NCI-H2227 (cell line): ENCODE results near the gene SPATA46.

ENCODE experiments used
- DNase-seq: peaks from one replicate; lab custom pipeline; 2025; ENCODE audit not compliant: unreplicated experiment; lab: John Stamatoyannopoulos, UW

SPATA46 gene

GRCh38 chr1:162375463-162375862 lies 1.2 kb downstream of the SPATA46 start:
- no peak for DNase-seq

- no peak for DNase-seq
These were observed 2.2 kb downstream of the SPATA46 start for GRCh38 chr1:162374406-162374805.

- DNase-seq = no peak
These were observed 3.0 kb downstream of the SPATA46 start for GRCh38 chr1:162373541-162374260.

- DNase-seq = no peak
These were observed 3.6 kb downstream of the SPATA46 start for GRCh38 chr1:162373072-162373427.

- no peak for DNase-seq
These were observed 4.2 kb downstream of the SPATA46 start for GRCh38 chr1:162372159-162373071.

GRCh38 chr1:162371611-162372010 lies 5.0 kb downstream of the SPATA46 start:
- no peak for DNase-seq

GRCh38 chr1:162370721-162371120 lies 5.9 kb downstream of the SPATA46 start:
- no peak for DNase-seq

- no peak for DNase-seq
These were observed 6.5 kb downstream of the SPATA46 start for GRCh38 chr1:162370161-162370560.

GRCh38 chr1:162369571-162369970 lies 7.1 kb downstream of the SPATA46 start:
- DNase-seq = no peak

- no peak for DNase-seq
These were observed 8.2 kb downstream of the SPATA46 start for GRCh38 chr1:162368451-162368850.

- no peak for DNase-seq
These were observed 8.9 kb downstream of the SPATA46 start for GRCh38 chr1:162367772-162368171.

GRCh38 chr1:162367073-162367472 lies 9.6 kb downstream of the SPATA46 start:
- DNase-seq = no peak

GRCh38 chr1:162366671-162367070 lies 10.0 kb downstream of the SPATA46 start:
- DNase-seq = no peak

- no peak for DNase-seq
These were observed 10.5 kb downstream of the SPATA46 start for GRCh38 chr1:162366149-162366548.

GRCh38 chr1:162365284-162366020 lies 11.2 kb downstream of the SPATA46 start:
- no peak for DNase-seq

- no peak for DNase-seq
These were observed 12.2 kb downstream of the SPATA46 start for GRCh38 chr1:162364498-162364897.

GRCh38 chr1:162363823-162364222 lies 12.8 kb downstream of the SPATA46 start:
- DNase-seq = no peak

- DNase-seq = no peak
These were observed 15.3 kb downstream of the SPATA46 start for GRCh38 chr1:162361349-162361748.

- DNase-seq = no peak
These were observed 15.8 kb downstream of the SPATA46 start for GRCh38 chr1:162360874-162361260.

- no peak for DNase-seq
These were observed 16.3 kb downstream of the SPATA46 start for GRCh38 chr1:162360237-162360873.
